Measurements from ENCODE around the gene ZNF560. TPM values are rescaled to one million over a fixed set of nuclear protein-coding genes. Genes with fewer than 3 reads are reported as not detected.

Gene ZNF560
- total and polyA plus RNA-seq, 10 of the 15 experiments (the other 5 are each of a cell fraction or from before 2014, with no cell fraction given) = 0.03 to 0.16 (median 0.10) TPM; not detected in 4

GRCh38 chr19:9500796-9501195 lies 2.4 kb upstream of the ZNF560 start:
- SMC1A ChIA-PET (ENCODE audit: uncharacterized antibody, unreplicated experiment) = no interaction called here
- no peak overlapping the region for H3K27ac ChIP-seq (ENCODE audit: control insufficient read depth, insufficient read depth)
- DNase-seq (ENCODE audit: low read depth, low spot score) = no peak
- in situ Hi-C loops (cut with MboI) (no loop called here), intact Hi-C loops (cut with micrococcal nuclease; ENCODE audit: unreplicated experiment) (no loop called here)
- POLR2A ChIA-PET = no interaction called here
- CTCF ChIA-PET = interaction anchor here (0.6 kb wide), 1 partner anchor 8 kb away, joined by 3 read pairs; no protein-coding TSS in a partner anchor
- ATAC-seq = no peak
- no peaks in the 10 kb centered on the region for H3K79me2 ChIP-seq (ENCODE audit: control insufficient read depth, insufficient read depth, low read length)
- no peaks in the 10 kb centered on the region; the same call in 2 of the 3 replicates for H3K9me3 ChIP-seq (replicated peaks; ENCODE audit: control insufficient read depth, insufficient read depth, low read length)
- 45% methylated on average over 1 of the region's 1 CpG for WGBS (ENCODE audit: insufficient coverage, insufficient replicate concordance, low lambda C conversion rate, missing lambda C conversion rate)
- H3K4me1 ChIP-seq (ENCODE audit: control insufficient read depth, insufficient read depth, low read length) = no peaks in the 10 kb centered on the region
- H3K4me2 ChIP-seq (ENCODE audit: control insufficient read depth, insufficient read depth) = no peak overlapping the region
- H3K36me3 ChIP-seq (ENCODE audit: control insufficient read depth in 2 of 2, insufficient read depth in 2 of 2, low read length in 1 of 2) = no peaks in the 10 kb centered on the region
- FAIRE-seq = no peak
- no peaks in the 10 kb centered on the region for H3K27me3 ChIP-seq (replicated peaks in 1 of 2; ENCODE audit: control insufficient read depth in 2 of 2, insufficient read depth in 2 of 2, low read length in 1 of 2)
- TF ChIP-seq RUNX3 (IDR thresholded peaks at IDR 0.05; ENCODE audit: low read length) (no peak), GABPA (IDR thresholded peaks at IDR 0.05; ENCODE audit: low read depth) (no peak), IKZF1 (conservative IDR thresholded peaks at IDR 0.05) (no peak)
- H4K20me1 ChIP-seq (ENCODE audit: control insufficient read depth, insufficient read depth) = no peaks in the 10 kb centered on the region
- RAD21 ChIA-PET (ENCODE audit: unreplicated experiment) = no interaction called here
- no peak overlapping the region for H3K9ac ChIP-seq (ENCODE audit: control insufficient read depth, insufficient read depth, low read length)
- H3K4me3 ChIP-seq = no peak overlapping the region
- no TSS peak for BruUV-seq (replicated peaks)
- H2AFZ ChIP-seq (ENCODE audit: control insufficient read depth, low read depth, low read length) = no peak overlapping the region

GRCh38 chr19:9494096-9494495 lies 4.3 kb downstream of the ZNF560 start:
- intact Hi-C loops (cut with micrococcal nuclease; ENCODE audit: unreplicated experiment) (no loop called here), in situ Hi-C loops (cut with MboI) (no loop called here)
- no peak overlapping the region for H3K4me3 ChIP-seq
- H3K27me3 ChIP-seq (replicated peaks in 1 of 2; ENCODE audit: control insufficient read depth in 2 of 2, insufficient read depth in 2 of 2, low read length in 1 of 2) = no peaks in the 10 kb centered on the region
- no peaks in the 10 kb centered on the region for H4K20me1 ChIP-seq (ENCODE audit: control insufficient read depth, insufficient read depth)
- 0% methylated on average over 1 of the region's 2 CpGs for WGBS (ENCODE audit: insufficient coverage, insufficient replicate concordance, low lambda C conversion rate, missing lambda C conversion rate)
- ChIA-PET CTCF (no interaction called here), SMC1A (ENCODE audit: uncharacterized antibody, unreplicated experiment) (interaction anchor here (1.0 kb wide), 1 partner anchor 43 kb away, joined by 3 read pairs; no protein-coding TSS in a partner anchor), RAD21 (ENCODE audit: unreplicated experiment) (no interaction called here), POLR2A (no interaction called here)
- no peaks in the 10 kb centered on the region for H3K79me2 ChIP-seq (ENCODE audit: control insufficient read depth, insufficient read depth, low read length)
- ATAC-seq = no peak
- H2AFZ ChIP-seq (ENCODE audit: control insufficient read depth, low read depth, low read length) = no peak overlapping the region
- H3K9me3 ChIP-seq (replicated peaks; ENCODE audit: control insufficient read depth, insufficient read depth, low read length) = no peaks in the 10 kb centered on the region; the same call in 2 of the 3 replicates
- no peaks in the 10 kb centered on the region for H3K4me1 ChIP-seq (ENCODE audit: control insufficient read depth, insufficient read depth, low read length)
- no peak overlapping the region for H3K27ac ChIP-seq (ENCODE audit: control insufficient read depth, insufficient read depth)
- no peaks in the 10 kb centered on the region for H3K36me3 ChIP-seq (ENCODE audit: control insufficient read depth in 2 of 2, insufficient read depth in 2 of 2, low read length in 1 of 2)
- H3K9ac ChIP-seq (ENCODE audit: control insufficient read depth, insufficient read depth, low read length) = no peak overlapping the region
- no peak for TF ChIP-seq PAX5 (IDR thresholded peaks at IDR 0.05; ENCODE audit: borderline replicate concordance, low read depth, low read length)
- TF ChIP-seq TBL1XR1 (IDR thresholded peaks at IDR 0.05; ENCODE audit: low read depth, low read length) = no peak
- no peak for TF ChIP-seq CBX5 (IDR thresholded peaks at IDR 0.05; ENCODE audit: low read depth)
- no peak for TF ChIP-seq NR2C2 (IDR thresholded peaks at IDR 0.05; ENCODE audit: borderline replicate concordance, control insufficient read depth, insufficient read length, low read depth)
- TF ChIP-seq FOS (IDR thresholded peaks at IDR 0.05; ENCODE audit: borderline replicate concordance, extremely low read depth, insufficient read length) = no peak
- TF ChIP-seq MYB (IDR thresholded peaks at IDR 0.05; ENCODE audit: borderline replicate concordance, low read depth, low read length) = no peak
- TF ChIP-seq, protein P1, sequence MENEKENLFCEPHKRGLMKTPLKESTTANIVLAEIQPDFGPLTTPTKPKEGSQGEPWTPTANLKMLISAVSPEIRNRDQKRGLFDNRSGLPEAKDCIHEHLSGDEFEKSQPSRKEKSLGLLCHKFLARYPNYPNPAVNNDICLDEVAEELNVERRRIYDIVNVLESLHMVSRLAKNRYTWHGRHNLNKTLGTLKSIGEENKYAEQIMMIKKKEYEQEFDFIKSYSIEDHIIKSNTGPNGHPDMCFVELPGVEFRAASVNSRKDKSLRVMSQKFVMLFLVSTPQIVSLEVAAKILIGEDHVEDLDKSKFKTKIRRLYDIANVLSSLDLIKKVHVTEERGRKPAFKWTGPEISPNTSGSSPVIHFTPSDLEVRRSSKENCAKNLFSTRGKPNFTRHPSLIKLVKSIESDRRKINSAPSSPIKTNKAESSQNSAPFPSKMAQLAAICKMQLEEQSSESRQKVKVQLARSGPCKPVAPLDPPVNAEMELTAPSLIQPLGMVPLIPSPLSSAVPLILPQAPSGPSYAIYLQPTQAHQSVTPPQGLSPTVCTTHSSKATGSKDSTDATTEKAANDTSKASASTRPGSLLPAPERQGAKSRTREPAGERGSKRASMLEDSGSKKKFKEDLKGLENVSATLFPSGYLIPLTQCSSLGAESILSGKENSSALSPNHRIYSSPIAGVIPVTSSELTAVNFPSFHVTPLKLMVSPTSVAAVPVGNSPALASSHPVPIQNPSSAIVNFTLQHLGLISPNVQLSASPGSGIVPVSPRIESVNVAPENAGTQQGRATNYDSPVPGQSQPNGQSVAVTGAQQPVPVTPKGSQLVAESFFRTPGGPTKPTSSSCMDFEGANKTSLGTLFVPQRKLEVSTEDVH (IDR thresholded peaks at IDR 0.05; ENCODE audit: low read depth, partially characterized antibody) = no peak
- H3K4me2 ChIP-seq (ENCODE audit: control insufficient read depth, insufficient read depth) = no peak overlapping the region
- no peak for DNase-seq (ENCODE audit: low read depth, low spot score)
- no peak for FAIRE-seq
- BruUV-seq (replicated peaks) = no TSS peak

All from GM12878 (cell line).